ENCODE results near the gene NCBP2. TPM values are rescaled to one million over a fixed set of nuclear protein-coding genes. Genes with fewer than 3 reads are reported as not detected.

NCBP2 gene
- total and polyA plus RNA-seq, 5 donors from 2014 or later, result 46.0 to 78.0 (median 69.5) TPM

- Mint-ChIP-seq H3K36me3 (peaks cover 31% of the 10 kb centered on the region), H3K27ac (no peak overlapping the region), H3K4me1 (peaks cover 5 to 16% (median 13%) of the 10 kb centered on the region in 4 donors), H3K9me3 (peaks cover 0 to 4% (median 0%) of the 10 kb centered on the region in 7 donors), H3K27me3 (no peaks in the 10 kb centered on the region), H3K4me3 (no peak overlapping the region)
- peaks cover 17% of the 10 kb centered on the region for H3K36me3 ChIP-seq (ENCODE audit: control insufficient read depth, insufficient read depth, low read length)
- no peaks in the 10 kb centered on the region for H3K9me3 ChIP-seq (ENCODE audit: control insufficient read depth in 2 of 2, low read length in 2 of 2)
- ATAC-seq (ENCODE audit: low read depth in 2 of 2), result no peak
- peaks cover 3% of the 10 kb centered on the region for H3K4me1 ChIP-seq (ENCODE audit: control insufficient read depth, insufficient read depth, low read length, poor library complexity, severe bottlenecking)
- DNase-seq, result no peak
- H3K27me3 ChIP-seq (ENCODE audit: control insufficient read depth, insufficient read depth, low read length), result no peaks in the 10 kb centered on the region
- H3K4me3 ChIP-seq (ENCODE audit: low read depth, low read length), result no peak overlapping the region
- H3K27ac ChIP-seq (ENCODE audit: insufficient read depth, low read length, poor library complexity, severe bottlenecking), result no peak overlapping the region
Measured at GRCh38 chr3:196916221-196916620, 26.1 kb downstream of the NCBP2 start.

GRCh38 chr3:196915375-196915774 is 27.0 kb downstream of the NCBP2 start:
- Histone ChIP-seq H3K9me3 (ENCODE audit: control insufficient read depth in 2 of 2, low read length in 2 of 2) (no peaks in the 10 kb centered on the region), H3K36me3 (ENCODE audit: control insufficient read depth, insufficient read depth, low read length) (peaks cover 17% of the 10 kb centered on the region), H3K4me1 (ENCODE audit: control insufficient read depth, insufficient read depth, low read length, poor library complexity, severe bottlenecking) (peaks cover 3% of the 10 kb centered on the region), H3K4me3 (ENCODE audit: low read depth, low read length) (no peak overlapping the region), H3K27me3 (ENCODE audit: control insufficient read depth, insufficient read depth, low read length) (no peaks in the 10 kb centered on the region), H3K27ac (ENCODE audit: insufficient read depth, low read length, poor library complexity, severe bottlenecking) (no peak overlapping the region)
- H3K4me3 Mint-ChIP-seq, result no peak overlapping the region
- ATAC-seq (ENCODE audit: low read depth in 2 of 2) (no peak), DNase-seq (no peak)
- peaks cover 36% of the 10 kb centered on the region for H3K36me3 Mint-ChIP-seq
- H3K4me1 Mint-ChIP-seq, result peaks cover 11 to 23% (median 20%) of the 10 kb centered on the region in 4 donors
- H3K9me3 Mint-ChIP-seq, result peaks cover 0 to 4% (median 0%) of the 10 kb centered on the region in 7 donors
- no peaks in the 10 kb centered on the region for H3K27me3 Mint-ChIP-seq
- no peak overlapping the region for H3K27ac Mint-ChIP-seq

DNA sequence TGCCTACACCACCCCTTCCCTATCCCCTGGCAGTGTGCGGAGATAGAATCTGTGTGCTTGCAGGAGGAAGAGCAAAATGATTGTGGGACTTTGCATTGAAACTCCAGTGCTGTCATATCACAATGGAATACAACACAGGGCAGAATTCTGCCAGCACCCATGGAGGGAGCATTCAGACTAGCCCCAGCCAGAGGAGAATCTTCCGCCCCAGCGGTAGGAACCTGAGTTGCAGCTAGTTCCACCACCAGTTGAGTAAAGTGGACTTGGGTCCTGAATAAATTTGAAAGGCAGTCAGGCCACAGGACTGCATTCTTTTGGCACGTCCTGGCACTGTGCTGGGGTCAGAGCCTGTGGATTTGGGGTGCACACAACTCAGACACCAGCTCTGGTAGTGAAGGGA is 27.5 kb downstream of the NCBP2 start:
- Histone ChIP-seq H3K9me3 (ENCODE audit: control insufficient read depth in 2 of 2, low read length in 2 of 2) (no peaks in the 10 kb centered on the region), H3K27me3 (ENCODE audit: control insufficient read depth, insufficient read depth, low read length) (no peaks in the 10 kb centered on the region), H3K27ac (ENCODE audit: insufficient read depth, low read length, poor library complexity, severe bottlenecking) (no peak overlapping the region), H3K36me3 (ENCODE audit: control insufficient read depth, insufficient read depth, low read length) (peaks cover 17% of the 10 kb centered on the region), H3K4me3 (ENCODE audit: low read depth, low read length) (no peak overlapping the region), H3K4me1 (ENCODE audit: control insufficient read depth, insufficient read depth, low read length, poor library complexity, severe bottlenecking) (peaks cover 3% of the 10 kb centered on the region)
- H3K4me1 Mint-ChIP-seq, result peaks cover 11 to 23% (median 20%) of the 10 kb centered on the region in 4 donors
- H3K27ac Mint-ChIP-seq, result no peak overlapping the region
- H3K9me3 Mint-ChIP-seq, result peaks cover 0 to 4% (median 0%) of the 10 kb centered on the region in 7 donors
- no peak for ATAC-seq (ENCODE audit: low read depth in 2 of 2)
- no peak for DNase-seq
- H3K4me3 Mint-ChIP-seq, result no peak overlapping the region
- peaks cover 38% of the 10 kb centered on the region for H3K36me3 Mint-ChIP-seq
- no peaks in the 10 kb centered on the region for H3K27me3 Mint-ChIP-seq

DNA sequence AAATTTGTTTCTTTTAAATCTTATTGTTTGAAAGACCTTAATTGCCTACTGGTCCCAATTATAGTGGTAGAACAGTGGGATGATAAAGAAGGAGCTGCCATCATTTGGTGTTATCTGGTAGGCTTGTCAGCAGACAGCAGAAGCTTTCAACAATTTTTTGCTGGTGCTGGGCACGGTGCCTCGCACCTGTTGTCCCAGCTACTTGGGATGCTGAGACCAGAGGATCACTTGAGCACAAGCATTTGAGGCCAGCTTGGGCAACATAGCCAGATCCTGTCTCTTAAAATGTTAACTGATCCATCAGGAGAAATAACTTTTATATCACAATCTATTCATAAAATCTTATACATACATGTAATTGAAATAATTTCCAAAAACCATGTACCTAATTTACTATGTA is 38.6 kb downstream of the NCBP2 start:
- H3K9me3 Mint-ChIP-seq, result no peaks in the 10 kb centered on the region
- DNase-seq, result no peak
- H3K4me1 Mint-ChIP-seq, result peaks cover 0 to 16% (median 2%) of the 10 kb centered on the region in 4 donors
- H3K4me3 Mint-ChIP-seq, result no peak overlapping the region
- Histone ChIP-seq H3K27me3 (ENCODE audit: control insufficient read depth, insufficient read depth, low read length) (no peaks in the 10 kb centered on the region), H3K4me3 (ENCODE audit: low read depth, low read length) (no peak overlapping the region), H3K36me3 (ENCODE audit: control insufficient read depth, insufficient read depth, low read length) (peaks cover 72% of the 10 kb centered on the region), H3K9me3 (ENCODE audit: control insufficient read depth in 2 of 2, low read length in 2 of 2) (no peaks in the 10 kb centered on the region), H3K4me1 (ENCODE audit: control insufficient read depth, insufficient read depth, low read length, poor library complexity, severe bottlenecking) (no peaks in the 10 kb centered on the region), H3K27ac (ENCODE audit: insufficient read depth, low read length, poor library complexity, severe bottlenecking) (no peak overlapping the region)
- ATAC-seq (ENCODE audit: low read depth in 2 of 2), result no peak
- no peaks in the 10 kb centered on the region for H3K27me3 Mint-ChIP-seq
- peak overlapping the region in 1 of 3 donors; percentile 28 for H3K27ac Mint-ChIP-seq
- H3K36me3 Mint-ChIP-seq, result peaks cover 57% of the 10 kb centered on the region

DNA sequence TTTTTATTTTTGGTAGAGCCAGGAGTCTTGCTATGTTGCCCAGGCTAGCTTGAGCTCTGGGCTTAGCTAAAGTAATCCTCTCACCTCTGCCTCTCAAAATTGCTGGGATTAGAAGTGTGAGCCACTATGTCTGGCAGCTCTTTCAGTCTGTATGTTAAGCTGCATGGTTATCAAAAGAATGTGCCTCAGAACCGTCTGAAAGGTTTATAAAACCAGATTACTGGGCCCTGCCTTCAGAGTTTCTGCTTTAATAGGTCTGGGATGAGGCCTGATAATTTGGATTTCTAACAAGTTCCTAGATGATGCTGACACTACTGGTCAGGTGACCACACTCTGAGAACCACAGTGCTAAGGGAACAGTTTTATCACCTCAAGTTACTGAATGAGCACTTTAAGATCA is 40.0 kb downstream of the NCBP2 start:
- peaks cover 0 to 2% of the 10 kb centered on the region in 2 experiments for H3K9me3 ChIP-seq (ENCODE audit: control insufficient read depth in 2 of 2, low read length in 2 of 2)

DNA sequence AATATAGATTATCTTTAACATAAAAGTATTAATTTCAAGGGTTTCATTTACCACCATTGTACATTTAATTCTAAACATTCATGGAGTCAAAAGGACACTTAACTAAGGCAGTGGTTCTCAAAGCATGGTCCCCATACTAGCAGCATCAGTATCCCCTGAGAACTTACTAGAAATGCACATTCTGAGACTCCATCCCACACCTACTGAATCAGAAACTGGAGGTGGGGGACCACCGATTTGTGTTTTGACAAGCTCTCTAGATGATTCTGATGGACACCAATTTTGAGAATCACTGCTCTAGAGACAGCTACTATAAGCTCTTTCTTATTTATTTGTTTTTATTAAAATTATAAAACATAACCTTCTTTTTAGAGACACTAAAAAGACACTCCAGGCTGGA is 40.6 kb downstream of the NCBP2 start:
- no peaks in the 10 kb centered on the region for H3K9me3 Mint-ChIP-seq
- peaks cover 0 to 22% (median 7%) of the 10 kb centered on the region in 4 donors for H3K4me1 Mint-ChIP-seq
- H3K27me3 Mint-ChIP-seq, result no peaks in the 10 kb centered on the region
- Histone ChIP-seq H3K4me3 (ENCODE audit: low read depth, low read length) (no peak overlapping the region), H3K36me3 (ENCODE audit: control insufficient read depth, insufficient read depth, low read length) (peaks cover 65% of the 10 kb centered on the region), H3K4me1 (ENCODE audit: control insufficient read depth, insufficient read depth, low read length, poor library complexity, severe bottlenecking) (no peaks in the 10 kb centered on the region), H3K9me3 (ENCODE audit: control insufficient read depth in 2 of 2, low read length in 2 of 2) (peaks cover 0 to 2% of the 10 kb centered on the region in 2 experiments), H3K27ac (ENCODE audit: insufficient read depth, low read length, poor library complexity, severe bottlenecking) (no peak overlapping the region), H3K27me3 (ENCODE audit: control insufficient read depth, insufficient read depth, low read length) (no peaks in the 10 kb centered on the region)
- H3K4me3 Mint-ChIP-seq, result no peak overlapping the region
- H3K27ac Mint-ChIP-seq, result no peak overlapping the region
- DNase-seq, result no peak
- H3K36me3 Mint-ChIP-seq, result peaks cover 48% of the 10 kb centered on the region
- ATAC-seq (ENCODE audit: low read depth in 2 of 2), result no peak

More for the DNA sequence above, 40.0 kb downstream of the NCBP2 start:
- Mint-ChIP-seq H3K9me3 (no peaks in the 10 kb centered on the region), H3K36me3 (peaks cover 50% of the 10 kb centered on the region), H3K4me1 (peaks cover 0 to 19% (median 4%) of the 10 kb centered on the region in 4 donors), H3K4me3 (no peak overlapping the region), H3K27ac (no peak overlapping the region), H3K27me3 (no peaks in the 10 kb centered on the region)
- no peaks in the 10 kb centered on the region for H3K27me3 ChIP-seq (ENCODE audit: control insufficient read depth, insufficient read depth, low read length)
- DNase-seq, result no peak
- H3K36me3 ChIP-seq (ENCODE audit: control insufficient read depth, insufficient read depth, low read length), result peaks cover 69% of the 10 kb centered on the region
- H3K27ac ChIP-seq (ENCODE audit: insufficient read depth, low read length, poor library complexity, severe bottlenecking), result no peak overlapping the region
- no peak for ATAC-seq (ENCODE audit: low read depth in 2 of 2)
- no peaks in the 10 kb centered on the region for H3K4me1 ChIP-seq (ENCODE audit: control insufficient read depth, insufficient read depth, low read length, poor library complexity, severe bottlenecking)
- H3K4me3 ChIP-seq (ENCODE audit: low read depth, low read length), result no peak overlapping the region

GRCh38 chr3:196896229-196896628 is 46.1 kb downstream of the NCBP2 start:
- no peak for DNase-seq
- ATAC-seq (ENCODE audit: low read depth in 2 of 2), result no peak
- Histone ChIP-seq H3K27ac (ENCODE audit: insufficient read depth, low read length, poor library complexity, severe bottlenecking) (no peak overlapping the region), H3K27me3 (ENCODE audit: control insufficient read depth, insufficient read depth, low read length) (no peaks in the 10 kb centered on the region), H3K36me3 (ENCODE audit: control insufficient read depth, insufficient read depth, low read length) (peaks cover 20% of the 10 kb centered on the region), H3K9me3 (ENCODE audit: control insufficient read depth in 2 of 2, low read length in 2 of 2) (peaks cover 0 to 2% of the 10 kb centered on the region in 2 experiments), H3K4me1 (ENCODE audit: control insufficient read depth, insufficient read depth, low read length, poor library complexity, severe bottlenecking) (no peaks in the 10 kb centered on the region), H3K4me3 (ENCODE audit: low read depth, low read length) (no peak overlapping the region)
- Mint-ChIP-seq H3K36me3 (peaks cover 19% of the 10 kb centered on the region), H3K9me3 (no peaks in the 10 kb centered on the region), H3K27ac (no peak overlapping the region), H3K4me3 (no peak overlapping the region), H3K27me3 (no peaks in the 10 kb centered on the region), H3K4me1 (peaks cover 13 to 38% (median 18%) of the 10 kb centered on the region in 4 donors)

DNA sequence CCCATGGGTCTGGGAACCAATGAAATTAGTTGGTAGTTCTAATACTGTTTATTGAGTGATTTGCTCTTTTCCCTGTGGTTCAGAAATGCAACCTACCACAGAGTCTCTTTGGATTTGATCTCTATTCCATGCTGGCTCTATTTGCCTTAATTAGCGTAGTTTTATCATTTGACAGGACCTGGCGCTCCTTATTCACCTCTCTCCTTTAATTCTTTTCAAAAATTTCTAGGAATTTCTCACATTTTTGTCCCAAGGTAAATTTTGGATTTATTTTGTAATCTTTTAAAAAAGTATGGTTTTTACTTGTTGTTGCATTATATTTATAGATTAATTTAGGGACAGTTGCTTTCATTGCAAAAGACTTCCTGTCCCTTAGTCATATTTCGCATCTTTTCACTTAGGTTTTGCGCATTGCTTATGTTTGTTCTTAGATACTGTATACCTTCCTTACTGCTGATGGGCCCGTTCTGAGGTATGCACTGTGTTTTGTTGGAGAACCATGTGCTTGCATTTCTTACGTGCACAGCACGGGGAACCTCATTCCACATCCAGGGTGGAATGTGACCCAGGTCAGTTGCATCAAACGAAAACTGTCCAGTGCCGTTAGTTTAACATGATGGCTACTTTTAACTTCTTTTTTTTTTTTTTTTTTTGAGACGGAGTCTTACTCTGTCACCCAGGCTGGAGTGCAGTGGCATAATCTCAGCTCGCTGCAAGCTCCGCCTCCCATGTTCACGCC is 47.6 kb downstream of the NCBP2 start:
- H3K4me3 Mint-ChIP-seq, result no peak overlapping the region
- H3K27ac Mint-ChIP-seq, result no peak overlapping the region

More for the DNA sequence above, 47.6 kb downstream of the NCBP2 start:
- Mint-ChIP-seq H3K27me3 (no peaks in the 10 kb centered on the region), H3K36me3 (peaks cover 13% of the 10 kb centered on the region), H3K4me1 (peaks cover 14 to 53% (median 25%) of the 10 kb centered on the region in 4 donors), H3K9me3 (no peaks in the 10 kb centered on the region)
- peaks cover 8% of the 10 kb centered on the region for H3K36me3 ChIP-seq (ENCODE audit: control insufficient read depth, insufficient read depth, low read length)
- DNase-seq (no peak), ATAC-seq (ENCODE audit: low read depth in 2 of 2) (no peak)
- no peaks in the 10 kb centered on the region for H3K27me3 ChIP-seq (ENCODE audit: control insufficient read depth, insufficient read depth, low read length)
- H3K4me3 ChIP-seq (ENCODE audit: low read depth, low read length), result no peak overlapping the region
- H3K4me1 ChIP-seq (ENCODE audit: control insufficient read depth, insufficient read depth, low read length, poor library complexity, severe bottlenecking), result no peaks in the 10 kb centered on the region
- H3K27ac ChIP-seq (ENCODE audit: insufficient read depth, low read length, poor library complexity, severe bottlenecking), result no peak overlapping the region
- peaks cover 0 to 2% of the 10 kb centered on the region in 2 experiments for H3K9me3 ChIP-seq (ENCODE audit: control insufficient read depth in 2 of 2, low read length in 2 of 2)
